GM19468 (cell line): ENCODE measurements around the gene DNAJC30.
A peak's percentile ranks its signal among the peaks of the same experiment; 100 is the strongest.
"Not testable (repeated sequence)": the region's sequence is repeated elsewhere in the genome, so short reads cannot be mapped to it uniquely, and the experiment has no call there.

Experiments
- ATAC-seq: cut with Tn5 transposase; IDR thresholded peaks from one replicate; pipeline ENCODE4 v1.9.1; 2021; ENCODE audit warnings: mild to moderate bottlenecking, moderate library complexity, moderate number of reproducible peaks; ENCODE audit not compliant: unreplicated experiment; ENCODE audit errors: extremely low read depth

DNAJC30 gene

DNA sequence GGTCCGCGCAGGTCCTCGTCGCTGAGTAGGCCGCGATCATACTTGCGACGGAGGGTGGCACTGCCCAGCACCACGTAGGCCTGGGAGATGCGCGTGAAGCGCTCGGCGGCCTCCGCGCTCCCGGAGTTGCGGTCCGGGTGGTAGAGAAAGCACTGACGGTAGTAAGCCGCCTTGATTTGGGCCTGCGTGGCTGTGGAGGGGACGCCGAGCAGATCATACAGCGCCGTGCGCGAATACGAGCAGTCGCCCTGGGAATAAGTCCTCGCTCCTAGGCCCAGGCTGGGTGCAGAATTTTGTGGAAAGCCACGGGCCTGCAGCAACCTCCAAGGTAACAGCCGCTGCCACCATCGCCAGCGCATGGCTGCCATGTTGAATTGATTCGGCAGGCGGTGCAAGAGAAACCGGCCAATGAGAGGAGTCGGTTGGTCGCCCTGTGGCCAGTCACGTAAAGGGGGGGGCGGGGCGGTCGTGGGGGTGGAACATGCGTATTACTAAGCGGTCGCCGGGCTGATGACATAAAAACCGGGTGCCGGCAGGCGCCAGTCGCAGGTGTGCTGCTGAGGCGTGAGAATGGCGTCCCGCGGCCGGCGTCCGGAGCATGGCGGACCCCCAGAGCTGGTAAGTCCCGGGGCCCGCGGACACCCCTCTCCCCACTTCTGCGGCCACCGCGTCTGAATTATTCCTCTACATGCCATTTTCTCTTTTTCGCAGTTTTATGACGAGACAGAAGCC is at the start of gene DNAJC30, which contains the start of gene BUD23:
Gene DNAJC30, minus strand, starts transcription at position 398 of the 732 bp plus-strand sequence. Its CDS starts 30 bp downstream, at position 368.
Gene BUD23, plus strand, starts transcription at position 542 of the 732 bp plus-strand sequence. Its CDS starts 29 bp downstream, at position 571.
- ATAC-seq: peak; percentile 47

DNA sequence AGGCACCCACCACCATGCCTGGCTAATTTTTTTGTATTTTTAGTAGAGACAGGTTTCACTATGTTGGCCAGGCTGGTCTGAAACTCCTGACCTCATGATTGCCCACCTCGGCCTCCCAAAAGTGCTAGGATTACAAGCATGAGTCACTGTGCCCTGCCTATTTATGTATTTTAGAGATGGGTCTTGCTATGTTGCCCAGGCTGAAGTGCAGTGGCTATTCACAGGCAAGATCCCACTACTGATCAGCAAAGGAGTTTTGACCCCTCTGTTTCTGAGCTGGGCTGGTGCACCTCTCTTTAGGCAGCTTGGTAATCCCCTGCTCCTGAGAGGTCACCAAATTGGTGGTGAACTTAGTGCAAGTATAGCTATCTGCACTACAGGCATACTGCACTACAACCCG is 49.1 kb upstream of the DNAJC30 start:
- no peak for ATAC-seq

DNA sequence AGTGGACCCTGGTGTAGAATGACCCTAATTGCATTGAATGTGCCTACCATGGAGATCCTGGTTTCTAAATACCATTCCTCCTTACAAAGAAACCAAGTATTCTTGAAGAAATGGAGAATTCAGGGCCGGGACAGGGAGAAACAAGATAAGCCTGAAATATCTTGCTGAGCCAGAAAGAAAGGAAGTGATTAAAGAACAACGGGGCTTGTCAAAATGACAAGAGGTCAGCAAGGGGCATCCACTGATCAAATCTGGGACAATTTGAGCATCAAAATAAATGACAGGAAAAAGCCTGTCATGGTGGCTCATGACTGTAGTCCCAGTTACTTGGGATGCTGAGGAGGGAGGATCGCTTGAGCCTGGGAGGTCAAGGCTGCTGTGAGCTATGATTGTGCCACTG is 47.2 kb upstream of the DNAJC30 start:
- no peak for ATAC-seq

DNA sequence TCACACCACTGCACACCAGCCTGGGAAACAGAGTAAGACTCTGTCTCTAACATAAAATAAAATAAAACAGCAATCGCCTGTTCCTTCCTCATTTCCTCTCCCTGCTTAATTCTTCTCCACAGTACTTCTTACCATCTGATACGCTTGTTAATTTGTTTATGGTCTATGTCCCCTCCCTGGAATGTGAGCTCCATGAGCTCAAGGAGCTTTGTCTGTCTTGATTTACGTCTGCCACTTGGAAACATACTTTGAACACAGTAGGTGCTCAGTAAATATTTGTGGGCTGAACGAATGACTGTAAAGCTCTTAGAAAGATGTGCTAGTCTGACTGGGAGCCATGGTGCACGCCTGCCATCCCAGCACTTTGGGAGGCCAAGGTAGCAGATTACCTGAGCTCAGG is 45.3 kb upstream of the DNAJC30 start:
- no peak for ATAC-seq

DNA sequence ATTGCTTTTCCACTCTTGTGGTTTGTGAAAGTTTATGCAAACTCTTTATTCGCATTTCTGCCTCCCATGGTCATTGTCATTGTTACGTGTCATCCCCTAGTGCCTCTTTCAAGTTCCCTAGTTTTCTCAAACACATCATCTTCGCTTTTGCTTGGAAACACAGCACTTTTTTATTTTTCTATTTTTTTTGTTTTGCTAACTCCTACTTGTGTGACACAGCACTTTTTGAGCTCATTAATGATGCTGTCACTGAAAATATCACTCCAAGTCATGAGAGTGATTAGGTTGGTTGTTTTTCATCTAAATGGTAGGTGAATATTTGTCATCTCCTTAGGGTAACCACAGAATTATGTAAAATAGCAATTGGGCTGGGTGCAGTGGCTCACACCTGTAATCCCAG is 44.7 kb upstream of the DNAJC30 start:
- ATAC-seq: no peak

DNA sequence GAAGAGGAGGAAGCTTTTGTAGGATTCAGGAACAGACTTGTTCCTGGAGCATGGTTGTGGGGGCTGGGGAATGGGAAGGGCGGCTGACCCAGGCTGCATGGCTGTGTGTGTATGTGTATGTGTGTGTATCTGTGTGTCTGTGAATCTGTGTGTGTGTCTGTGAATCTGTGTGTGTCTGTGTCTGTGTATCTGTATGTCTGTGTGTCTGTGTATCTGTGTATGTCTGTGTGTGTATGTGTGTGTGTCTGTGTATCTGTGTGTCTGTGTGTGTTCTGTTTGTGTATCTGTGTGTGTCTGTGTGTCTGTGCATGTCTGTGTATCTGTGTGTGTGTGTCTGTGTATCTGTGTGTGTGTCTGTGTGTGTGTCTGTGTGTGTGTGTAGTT is 42.8 kb upstream of the DNAJC30 start:
- ATAC-seq: no peak

DNA sequence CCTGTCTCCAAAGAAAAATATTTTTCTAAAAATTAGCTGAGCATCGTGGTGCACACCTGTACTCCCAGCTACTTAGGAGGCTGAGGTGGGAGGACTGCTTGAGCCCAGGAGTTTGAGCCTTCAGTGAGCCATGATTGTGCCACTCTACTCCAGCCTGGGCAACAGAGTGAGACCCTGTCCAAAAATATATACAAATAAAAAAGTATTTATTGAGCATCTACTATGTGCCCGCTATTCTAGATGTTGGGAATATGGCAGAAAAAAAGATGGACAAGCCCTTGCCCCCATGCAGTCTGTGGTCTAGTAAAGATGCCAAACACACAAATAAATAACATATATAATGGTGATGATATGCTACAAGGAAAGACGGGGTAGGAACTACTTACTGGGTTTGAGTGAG is 40.6 kb upstream of the DNAJC30 start:
- ATAC-seq: no peak

DNA sequence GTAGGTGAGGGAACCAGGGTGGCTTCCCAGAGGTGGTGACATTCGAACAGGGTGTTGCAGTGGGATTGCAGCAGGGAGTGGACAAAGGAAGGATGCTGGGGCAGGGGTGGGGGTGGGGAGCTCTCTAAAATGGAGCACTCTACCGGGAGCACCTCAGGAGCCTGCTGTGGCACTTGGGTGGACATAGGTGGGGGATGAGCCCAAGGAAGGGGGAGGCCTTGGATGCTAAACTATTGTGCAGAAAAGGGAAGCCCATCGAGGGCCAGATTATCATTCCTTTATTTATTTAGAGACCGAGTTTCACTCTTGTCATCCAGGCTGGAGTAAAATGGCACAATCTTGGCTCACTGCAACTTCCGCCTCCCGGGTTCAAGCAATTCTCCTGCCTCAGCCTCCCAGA is 39.5 kb upstream of the DNAJC30 start:
- no peak for ATAC-seq

DNA sequence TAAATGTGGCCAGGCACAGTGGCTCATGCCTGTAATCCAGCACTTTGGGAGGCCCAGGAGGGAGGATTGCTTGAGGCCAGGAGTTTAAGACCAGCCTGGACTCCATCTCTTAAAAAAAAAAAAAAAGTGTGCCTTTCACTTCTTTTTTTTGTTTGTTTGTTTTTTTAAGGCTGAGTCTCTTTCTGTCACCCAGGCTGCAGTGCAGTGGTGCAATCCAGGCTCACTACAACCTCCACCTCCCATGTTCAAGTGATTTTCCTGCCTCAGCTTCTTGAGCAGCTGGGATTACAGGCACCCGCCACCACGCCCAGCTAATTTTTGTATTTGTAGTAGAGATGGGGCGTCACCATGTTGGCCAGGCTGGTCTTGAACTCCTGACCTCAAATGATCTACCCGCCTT is 38.9 kb upstream of the DNAJC30 start:
- ATAC-seq: not testable (repeated sequence)

DNA sequence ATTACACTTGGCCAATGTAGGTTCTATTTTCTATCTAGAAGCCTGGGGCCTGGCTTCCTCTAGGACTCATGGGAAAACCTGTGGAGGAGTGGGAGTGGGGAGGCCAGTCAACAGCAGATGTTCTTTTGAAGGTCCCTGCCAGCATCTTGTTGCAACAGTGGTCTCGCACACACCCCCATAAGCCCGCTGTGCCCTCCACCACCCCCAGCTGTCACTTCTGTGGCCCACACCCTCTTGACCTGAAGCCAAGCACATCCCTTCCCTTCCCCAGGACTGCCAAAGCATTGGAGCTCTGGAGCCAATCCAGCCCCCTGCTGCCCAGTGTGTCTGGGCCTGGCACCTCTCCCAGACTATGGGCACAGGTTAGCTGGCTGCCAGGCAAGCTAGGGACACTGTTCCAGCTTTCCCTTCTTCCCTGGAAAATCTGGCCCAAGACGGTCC is 38.1 kb upstream of the DNAJC30 start:
- ATAC-seq: no peak

DNA sequence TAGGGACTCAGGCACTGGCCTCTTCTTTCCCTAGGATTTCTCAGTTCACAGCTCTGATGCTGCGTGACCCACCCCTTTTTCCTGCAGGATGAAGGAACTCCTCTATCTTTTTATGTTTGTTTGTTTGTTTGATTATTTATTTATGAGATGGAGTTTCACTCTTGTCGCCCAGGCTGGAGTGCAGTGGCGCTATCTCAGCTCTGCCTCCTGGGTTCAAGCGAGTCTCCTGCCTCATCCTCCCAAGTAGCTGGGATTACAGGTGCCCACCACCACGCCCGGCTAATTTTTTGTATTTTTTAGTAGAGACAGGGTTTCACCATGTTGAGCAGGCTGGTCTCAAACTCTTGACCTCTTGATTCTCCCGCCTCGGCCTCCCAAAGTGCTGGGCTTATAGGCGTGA is 37.2 kb upstream of the DNAJC30 start:
- not testable (repeated sequence) for ATAC-seq

DNA sequence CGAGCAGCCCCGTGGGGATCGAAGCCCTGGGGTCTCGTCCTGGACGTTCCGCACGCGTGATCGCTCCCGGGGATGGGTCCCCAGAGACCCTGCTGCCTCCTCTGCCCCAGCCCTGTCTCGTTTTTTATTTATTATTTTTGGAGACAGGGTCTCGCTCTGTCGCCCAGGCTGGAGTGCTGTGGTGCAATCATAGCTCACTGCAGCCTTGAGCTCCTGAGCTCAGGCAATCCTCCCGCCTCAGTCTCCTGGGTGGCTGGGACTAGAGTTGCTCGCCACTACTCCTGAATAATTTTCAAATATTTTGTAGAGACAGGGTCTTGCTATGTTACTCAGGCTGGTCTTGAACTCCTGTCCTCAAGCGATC is 36.5 kb upstream of the DNAJC30 start:
- ATAC-seq: no peak

DNA sequence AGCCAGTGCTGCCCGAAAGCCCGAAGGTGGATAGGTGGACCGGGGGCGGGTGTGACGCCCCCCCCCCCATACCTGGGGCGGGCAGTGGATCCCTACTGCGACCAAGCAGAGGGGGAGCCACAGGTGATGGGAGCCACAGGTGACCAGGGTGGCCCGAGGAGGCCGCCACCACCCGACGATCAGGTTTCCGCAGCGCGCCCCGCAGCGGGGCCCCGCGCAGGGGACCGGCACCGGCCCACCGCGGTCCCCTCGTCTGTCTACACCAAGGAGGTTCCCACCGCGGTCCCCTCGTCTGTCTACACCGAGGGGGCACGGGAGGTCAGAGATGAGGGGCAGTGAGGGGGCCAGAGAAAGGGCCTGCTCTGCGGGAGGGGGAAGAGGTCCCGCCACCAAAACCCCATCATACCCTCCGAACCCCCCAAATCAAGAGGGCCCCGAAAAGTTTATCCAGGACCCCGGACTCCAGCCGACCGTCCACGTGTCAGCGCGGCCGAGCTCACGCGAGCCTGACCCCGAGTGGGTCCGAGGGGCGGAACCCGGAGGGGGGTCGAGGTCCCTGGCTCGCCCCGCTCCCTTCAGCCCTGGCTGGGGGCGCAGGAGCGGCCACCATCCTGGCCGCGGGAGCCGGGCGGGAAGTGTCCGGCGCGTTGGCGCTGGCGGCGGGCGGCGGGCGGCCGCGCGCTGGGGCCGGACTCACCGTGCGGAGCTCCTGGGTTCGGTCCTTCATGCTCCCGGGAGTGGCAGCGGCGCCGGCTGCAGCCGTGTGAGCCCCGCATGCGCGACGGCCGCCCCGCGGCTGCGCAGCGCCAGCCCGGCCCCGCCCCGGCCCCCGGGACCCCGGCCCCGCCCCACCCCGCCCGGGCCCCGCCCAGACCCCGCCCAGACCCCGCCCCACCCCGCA is 35.9 kb upstream of the DNAJC30 start, which contains the start of gene STX1A:
Gene STX1A, minus strand, starts transcription at position 765 of the 901 bp plus-strand sequence. Its CDS starts 38 bp downstream, at position 727.
- ATAC-seq: no peak

DNA sequence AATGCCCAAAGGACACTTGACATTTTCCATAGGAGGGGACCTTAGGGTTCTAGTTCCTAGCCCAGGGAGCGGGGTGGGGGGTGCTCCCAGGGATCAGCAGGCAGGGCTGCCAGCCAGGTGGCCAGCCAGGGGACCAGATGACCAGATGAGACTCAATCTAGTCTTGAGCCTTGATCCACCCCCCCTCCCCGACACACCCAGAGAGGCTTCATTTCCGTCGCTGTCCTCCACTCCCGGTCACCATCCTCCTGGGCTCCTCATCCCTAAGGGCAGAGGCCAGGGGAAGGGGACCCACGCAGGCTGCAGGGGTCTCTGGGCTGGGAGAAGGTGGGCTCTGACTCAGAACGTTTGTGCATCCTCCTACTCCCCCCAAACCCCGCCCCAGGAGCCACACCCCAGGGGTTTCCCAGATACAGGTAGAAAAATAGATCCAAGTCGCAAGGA is 35.2 kb upstream of the DNAJC30 start:
- ATAC-seq: no peak

DNA sequence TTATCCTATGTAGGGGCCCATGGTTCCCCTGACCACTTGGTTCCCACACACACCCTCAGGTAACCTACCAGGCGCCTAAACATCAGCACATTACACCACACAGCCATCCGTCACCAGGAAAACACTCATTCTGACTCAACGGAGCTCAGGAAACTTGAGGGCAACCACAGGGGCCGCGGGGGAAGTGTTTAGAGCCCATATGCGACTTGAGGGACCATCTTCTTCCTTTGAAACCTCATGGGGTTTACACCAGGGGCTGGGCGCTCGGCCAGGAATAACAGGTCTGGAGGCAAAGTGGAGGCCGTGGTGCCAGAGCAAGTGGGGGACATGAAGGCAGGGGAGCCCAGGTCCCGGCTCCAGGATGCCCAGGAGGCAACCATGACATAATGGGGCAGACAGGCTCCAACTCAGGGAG is 34.7 kb upstream of the DNAJC30 start:
- no peak for ATAC-seq

DNA sequence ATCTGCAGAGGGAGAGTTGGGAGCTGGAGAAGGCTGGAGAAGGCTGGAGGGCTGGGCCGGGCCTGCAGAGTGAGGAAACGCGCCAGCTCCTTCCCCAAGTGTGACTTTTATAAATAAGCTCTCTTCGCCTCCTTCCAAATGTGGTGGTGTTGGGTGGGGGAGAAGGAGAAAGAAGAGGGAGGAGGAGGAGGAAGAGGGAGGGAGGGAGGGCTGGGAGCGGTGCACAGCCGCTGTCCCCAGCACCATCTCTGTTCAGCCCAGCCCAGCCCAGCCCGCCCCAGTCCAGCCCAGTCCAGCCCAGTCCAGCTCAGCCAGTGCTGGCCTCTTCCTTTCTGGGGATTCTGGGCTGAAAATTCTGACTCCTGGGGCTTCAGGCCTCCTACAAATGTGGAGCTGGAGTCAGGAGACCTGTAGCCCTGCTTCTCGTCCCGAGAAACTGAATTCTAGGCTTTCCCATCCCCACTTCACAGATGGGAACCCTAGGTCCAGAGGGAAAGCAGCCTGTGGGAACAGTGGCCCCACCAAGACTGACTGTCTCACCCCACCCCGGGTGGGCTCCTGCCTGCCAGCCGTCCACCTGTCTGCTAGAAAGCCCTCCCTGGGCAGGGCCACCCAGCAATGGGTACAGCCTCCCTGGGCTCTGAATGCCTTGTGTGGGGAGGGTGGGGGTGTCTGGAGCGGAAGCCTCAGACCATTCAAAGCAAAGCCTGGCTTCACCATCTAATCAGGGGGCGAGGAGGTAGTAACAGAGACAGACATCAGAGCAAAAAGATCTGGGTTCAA is 34.0 kb upstream of the DNAJC30 start:
- ATAC-seq: no peak

DNA sequence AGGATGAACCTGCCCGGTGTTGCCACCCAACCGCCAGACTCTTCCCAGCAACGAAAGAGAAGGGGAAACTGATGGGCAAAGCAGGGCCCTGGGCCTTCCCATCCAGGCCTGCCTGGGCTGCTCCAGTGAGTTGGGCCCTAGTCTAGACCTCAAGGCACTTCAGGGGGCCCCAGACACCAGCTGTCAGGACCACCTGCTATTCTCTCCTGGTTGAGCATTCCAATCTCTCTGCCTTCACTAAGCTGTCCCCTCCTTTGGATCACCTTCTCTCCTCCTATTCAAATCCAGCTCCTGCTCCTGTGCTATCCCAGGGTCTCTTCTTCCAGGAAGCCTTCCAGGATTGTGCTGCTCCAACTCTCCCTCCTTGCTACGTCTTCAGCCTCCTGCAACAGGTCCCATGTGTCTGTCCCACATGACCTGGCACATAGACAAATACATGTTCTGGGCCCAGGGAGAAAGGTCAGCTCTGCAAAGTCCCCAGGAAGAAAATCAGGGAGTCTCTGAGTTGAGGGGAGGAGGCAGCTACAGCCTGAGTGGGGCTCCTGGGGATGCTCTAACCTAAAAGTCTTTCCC is 33.2 kb upstream of the DNAJC30 start:
- no peak for ATAC-seq

DNA sequence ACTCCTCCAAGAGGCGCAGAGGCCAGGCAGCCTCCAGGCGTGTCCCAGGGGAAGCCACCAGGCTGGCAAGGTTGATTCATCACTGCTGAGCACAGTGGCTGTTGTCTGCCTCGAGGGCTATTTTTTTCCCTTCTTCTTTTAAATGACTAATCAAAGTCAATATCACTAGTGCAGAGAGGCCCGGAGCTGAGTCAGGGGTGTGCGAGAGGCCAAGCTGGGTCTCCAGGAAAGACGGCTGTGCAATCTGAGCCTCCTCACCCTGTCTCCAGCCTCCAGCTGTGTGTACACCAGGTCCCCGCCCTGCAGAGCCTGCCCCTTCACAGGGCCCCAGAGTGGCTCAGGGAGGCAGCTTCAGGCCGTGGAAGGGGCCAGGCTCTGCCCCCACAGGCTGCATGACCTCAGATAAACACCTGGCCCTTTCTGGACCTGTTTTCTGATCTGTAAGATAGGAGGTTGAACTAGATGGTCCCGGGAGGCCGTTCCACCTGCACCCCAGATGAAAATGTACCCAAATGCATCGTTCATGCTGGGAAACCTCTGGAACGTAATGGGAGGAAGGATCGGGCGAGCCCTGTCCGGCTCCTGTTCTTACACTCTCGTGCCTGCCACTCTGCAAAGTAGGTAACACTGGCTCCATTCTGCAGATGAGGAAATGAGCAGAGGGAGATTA is 32.5 kb upstream of the DNAJC30 start:
- no peak for ATAC-seq

DNA sequence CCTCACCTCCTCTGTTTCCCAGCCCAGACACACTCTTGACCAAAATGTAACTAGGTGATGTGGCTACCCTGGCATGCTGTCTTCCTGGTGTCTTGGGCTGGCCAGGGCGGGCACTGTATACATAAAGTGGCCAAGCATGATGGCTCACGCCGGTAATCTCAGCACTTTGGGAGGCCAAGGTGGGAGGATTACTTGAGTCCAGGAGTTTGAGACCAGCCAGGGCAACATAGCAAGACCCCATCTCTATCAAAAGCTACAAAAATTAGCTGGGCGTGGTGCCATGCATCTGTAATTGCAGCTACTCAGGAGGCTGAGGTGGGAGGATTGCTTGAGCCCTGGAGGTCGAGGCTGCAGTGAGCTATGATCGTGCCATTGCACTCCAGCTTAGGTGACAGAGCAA is 30.1 kb upstream of the DNAJC30 start:
- ATAC-seq: not testable (repeated sequence)
